Heart left ventricle (tissue), 13 donors: ENCODE results near the gene C4BPB.

Experiments used
- POLR2A ChIP-seq, 2 donors: fragments of 450-650 bp; IDR thresholded peaks; one replicate each; pipeline ENCODE4 v1.6.1; 2017; ENCODE audit warnings: antibody characterized with exemption in 2 of 2, mild to moderate bottlenecking in 2 of 2, moderate library complexity in 2 of 2
- TF ChIP-seq, protein P1 (sequence below), 12 donors: fragments of 200-600 bp; sonication (generic) in 4 of 12; IDR thresholded peaks; one replicate each; pipeline versions ENCODE4 v1.5.0 to v1.8.0; 2018 to 2022; ENCODE audit warnings: antibody characterized with exemption in 12 of 12, mild to moderate bottlenecking in 5 of 12
- donor health status: ischemic (EF 13 %, LVEDD 7.1; RV severe dilation, severe dysfunction).
- donor health status: DM: no; HTN: yes; CAD: no.
- donor health status: DM: no; HTN: no; CAD: no.
- donor health status: ischemic (EF 25% LVEDD 6.9; RV normal size, moderate dysfunction).
- donor health status: ischemic (EF 25% LVEDD 5.7; RV mildly dilated, moderate dysfunction).
- donor health status: ischemic (EF 35%, LVEDD 5.7; RV mildly dilated, moderate dysfunction).
- donor health status: nonischemic (EF 11% LVEDD 7.7; RV severe dilation, severe dysfunction).
- donor health status: DM: yes; HTN: yes; CAD: no.
- donor health status: PGD.
- donor health status: ischemic (EF 29% LVEDD 5.4; RV normal size, mild dysfunction).
- donor health status: nonischemic (EF 23%, LVEDD 6.1; RV moderate dilation, normal function).

DNA sequence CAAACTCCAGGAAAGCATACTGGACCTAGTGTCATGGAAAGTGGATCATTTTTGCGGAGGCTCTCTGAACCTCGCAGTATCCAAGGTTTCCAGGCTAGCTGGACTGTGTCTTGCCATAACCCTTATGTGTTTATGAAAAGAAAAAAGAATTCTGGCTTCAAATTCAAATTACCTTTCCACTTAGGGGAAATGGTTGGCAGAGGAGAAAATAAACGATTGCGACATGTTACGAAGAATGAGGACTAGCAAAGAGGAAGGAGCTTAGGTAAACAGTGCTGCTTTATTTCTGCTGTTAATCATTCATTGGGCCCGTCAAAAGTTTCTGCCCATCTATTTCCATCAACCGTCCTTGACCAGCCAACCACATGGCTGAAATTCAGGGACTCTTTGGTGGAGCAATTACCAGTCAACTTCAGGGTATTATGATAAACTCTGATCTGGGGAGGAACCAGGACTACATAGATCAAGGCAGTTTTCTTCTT lies 15.3 kb downstream of the C4BPB start, which contains the start of gene C4BPA:
- TF ChIP-seq, protein P1, sequence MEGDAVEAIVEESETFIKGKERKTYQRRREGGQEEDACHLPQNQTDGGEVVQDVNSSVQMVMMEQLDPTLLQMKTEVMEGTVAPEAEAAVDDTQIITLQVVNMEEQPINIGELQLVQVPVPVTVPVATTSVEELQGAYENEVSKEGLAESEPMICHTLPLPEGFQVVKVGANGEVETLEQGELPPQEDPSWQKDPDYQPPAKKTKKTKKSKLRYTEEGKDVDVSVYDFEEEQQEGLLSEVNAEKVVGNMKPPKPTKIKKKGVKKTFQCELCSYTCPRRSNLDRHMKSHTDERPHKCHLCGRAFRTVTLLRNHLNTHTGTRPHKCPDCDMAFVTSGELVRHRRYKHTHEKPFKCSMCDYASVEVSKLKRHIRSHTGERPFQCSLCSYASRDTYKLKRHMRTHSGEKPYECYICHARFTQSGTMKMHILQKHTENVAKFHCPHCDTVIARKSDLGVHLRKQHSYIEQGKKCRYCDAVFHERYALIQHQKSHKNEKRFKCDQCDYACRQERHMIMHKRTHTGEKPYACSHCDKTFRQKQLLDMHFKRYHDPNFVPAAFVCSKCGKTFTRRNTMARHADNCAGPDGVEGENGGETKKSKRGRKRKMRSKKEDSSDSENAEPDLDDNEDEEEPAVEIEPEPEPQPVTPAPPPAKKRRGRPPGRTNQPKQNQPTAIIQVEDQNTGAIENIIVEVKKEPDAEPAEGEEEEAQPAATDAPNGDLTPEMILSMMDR (IDR thresholded peaks at IDR 0.05), result no peak
- no peak for TF ChIP-seq POLR2A (IDR thresholded peaks at IDR 0.05)
